C1 segment of cervical spinal cord (tissue), 14 donors: ENCODE measurements around the gene KLHL36.
"Not testable (repeated sequence)": the region's sequence is repeated elsewhere in the genome, so short reads cannot be mapped to it uniquely, and the experiment has no call there.

Experiments used
- DNase-seq, 14 donors: peaks; one replicate each; lab custom pipeline; 2025; lab: John Stamatoyannopoulos, UW

Gene KLHL36

GRCh38 chr16:84690088-84690819 is 41.9 kb downstream of the KLHL36 start:
- no peak for DNase-seq

- DNase-seq: no peak
Measured at GRCh38 chr16:84692451-84693214, 44.3 kb downstream of the KLHL36 start.

- not testable (repeated sequence) for DNase-seq
Measured at GRCh38 chr16:84693869-84694268, 45.6 kb downstream of the KLHL36 start.

DNA sequence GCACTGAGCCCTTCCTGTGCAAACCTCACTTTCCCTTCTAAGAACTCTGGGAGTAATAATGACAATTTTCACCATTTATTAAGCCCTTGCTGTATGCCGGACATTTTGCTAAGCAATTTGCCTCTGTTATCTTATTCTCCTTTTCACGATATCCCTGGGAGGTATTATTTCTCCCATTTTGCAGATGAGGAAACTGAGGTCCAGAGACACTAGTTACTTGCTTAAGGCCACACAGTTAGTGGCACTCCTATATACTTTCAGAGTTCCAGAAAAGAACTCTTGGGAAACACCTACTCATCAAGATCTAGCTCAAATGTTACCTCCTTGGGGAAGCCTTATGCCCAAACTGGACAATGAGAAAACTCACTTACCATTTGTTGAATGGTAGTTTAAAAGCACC is 46.7 kb downstream of the KLHL36 start:
- no peak for DNase-seq

DNA sequence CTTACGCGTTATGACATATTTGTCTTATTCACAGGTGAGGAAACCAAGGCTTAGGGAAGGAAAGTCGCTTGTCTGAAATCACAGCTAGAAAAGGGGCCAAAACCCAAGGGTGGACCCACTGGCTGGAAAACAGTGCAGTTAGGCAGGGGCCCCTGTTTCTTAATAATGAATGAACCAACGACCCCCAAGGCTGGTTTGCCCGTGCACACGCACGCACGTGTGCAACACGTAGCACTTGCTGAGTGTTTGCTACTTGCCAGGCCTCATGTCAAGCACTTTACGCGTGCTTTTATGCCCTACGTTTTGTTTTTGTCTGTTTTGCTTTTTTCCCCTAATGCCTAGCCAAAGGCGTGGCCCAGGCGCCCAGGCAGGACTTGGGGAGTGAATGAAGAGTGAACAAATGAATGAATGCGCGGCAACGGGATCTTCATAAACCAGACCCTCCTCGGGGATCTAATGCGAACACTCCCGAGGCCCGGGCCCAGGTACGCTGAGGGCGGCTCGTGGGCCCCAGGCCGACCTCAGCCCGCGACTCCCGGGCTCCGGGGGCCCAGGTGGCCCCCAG is 50.9 kb downstream of the KLHL36 start:
- DNase-seq: peak in 1 of 14 donors; percentile 44

DNA sequence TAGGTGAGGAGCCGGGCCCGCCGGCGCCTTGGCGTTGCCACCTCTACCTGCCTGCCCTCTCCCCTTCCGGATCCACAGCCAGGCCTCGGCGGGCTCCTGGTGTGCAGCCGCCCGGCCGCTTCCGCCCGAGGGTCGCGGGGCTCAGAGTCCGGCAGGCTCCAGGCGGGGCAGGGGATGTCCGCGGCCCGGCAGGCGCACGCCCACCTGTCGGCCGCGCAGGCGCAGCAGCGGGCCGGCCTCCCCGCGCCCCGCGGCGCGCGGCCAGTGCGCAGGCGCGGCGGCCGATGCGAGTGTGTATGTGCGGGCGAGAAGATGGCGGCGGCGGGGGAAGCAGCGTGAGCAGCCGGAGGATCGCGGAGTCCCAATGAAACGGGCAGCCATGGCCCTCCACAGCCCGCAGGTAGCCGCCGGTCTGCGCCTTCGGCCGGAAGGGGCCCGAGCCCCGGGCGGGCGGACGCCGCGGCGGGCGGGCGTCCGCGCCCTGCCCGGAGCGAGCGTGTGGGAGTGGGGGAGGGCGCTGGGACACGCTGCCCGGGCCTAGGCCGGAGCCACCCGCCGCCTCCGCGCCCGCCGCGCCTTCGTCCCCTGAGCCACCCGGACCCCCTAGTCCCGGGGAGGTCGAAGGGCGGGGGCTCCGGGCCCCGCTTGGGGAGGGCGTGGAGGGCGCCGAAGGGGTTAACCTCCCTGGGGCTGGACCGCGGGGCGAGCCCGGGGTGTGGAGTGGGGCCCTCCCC is 51.6 kb downstream of the KLHL36 start, which contains the start of gene USP10:
Gene USP10, plus strand, starts transcription at position 289 of the 734 bp plus-strand sequence. Its CDS starts 91 bp downstream, at position 380.
- peak in 13 of 14 donors; percentile 36 to 91 (median 70) for DNase-seq

DNA sequence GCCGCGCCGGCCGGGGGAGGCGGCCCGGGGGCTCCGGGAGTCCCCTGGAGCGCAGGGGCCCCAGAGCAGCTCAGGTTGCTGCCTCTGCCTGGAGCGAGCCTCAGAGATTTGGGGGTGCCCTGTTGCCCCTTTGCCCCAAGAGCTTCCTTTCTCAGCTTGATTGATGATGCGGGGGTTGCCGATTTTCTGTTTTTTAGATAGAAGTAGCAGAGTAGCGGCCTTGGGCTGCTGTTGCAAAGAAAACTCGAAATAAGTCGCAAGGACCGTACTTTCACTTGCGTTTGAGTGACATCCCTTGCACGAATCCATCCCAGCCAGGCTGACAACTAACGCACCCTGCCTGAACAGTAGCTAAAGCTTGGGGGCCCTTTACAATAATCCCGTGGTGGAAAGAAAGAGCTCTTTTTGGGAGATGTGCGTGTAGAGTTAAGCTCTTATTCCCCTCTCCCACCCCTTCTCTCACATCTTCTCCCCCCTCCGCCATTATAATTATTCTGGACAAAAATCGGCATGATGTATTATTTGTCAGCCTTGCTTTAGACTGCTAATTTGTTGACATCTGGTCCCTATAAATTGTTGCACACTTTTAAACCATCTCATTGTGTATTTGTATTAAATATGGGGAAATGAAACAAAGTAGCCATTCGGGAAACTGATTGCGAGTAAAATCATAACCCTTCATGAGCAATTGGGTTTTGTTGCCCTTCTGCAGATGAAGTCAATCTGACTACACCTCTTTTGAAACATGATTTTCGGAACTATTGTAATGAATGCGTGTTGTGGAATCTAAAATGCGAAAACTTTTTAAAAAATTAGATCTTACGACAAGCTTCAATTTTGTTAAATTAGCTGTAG is 52.4 kb downstream of the KLHL36 start:
- peak in 9 of 14 donors; percentile 11 to 57 (median 31) for DNase-seq

DNA sequence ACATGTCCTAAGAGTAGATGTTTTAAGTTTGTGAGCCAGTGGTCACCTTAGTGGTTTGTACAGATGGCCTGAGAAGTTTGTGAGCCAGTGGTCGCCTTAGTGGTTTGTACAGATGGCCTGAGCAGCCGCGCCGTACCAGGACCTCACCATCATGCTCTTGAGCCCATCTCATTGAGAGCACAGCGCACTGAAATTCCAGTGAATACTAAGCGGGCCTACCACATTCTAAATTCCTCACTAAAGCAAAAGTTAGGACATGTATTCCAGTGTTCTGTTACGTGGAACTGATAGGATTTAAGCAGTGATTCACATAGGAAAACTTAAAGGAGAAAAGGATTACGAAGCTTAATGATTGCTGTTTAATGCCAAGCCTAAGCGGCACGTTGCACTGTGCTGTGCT is 55.4 kb downstream of the KLHL36 start:
- DNase-seq: no peak

DNA sequence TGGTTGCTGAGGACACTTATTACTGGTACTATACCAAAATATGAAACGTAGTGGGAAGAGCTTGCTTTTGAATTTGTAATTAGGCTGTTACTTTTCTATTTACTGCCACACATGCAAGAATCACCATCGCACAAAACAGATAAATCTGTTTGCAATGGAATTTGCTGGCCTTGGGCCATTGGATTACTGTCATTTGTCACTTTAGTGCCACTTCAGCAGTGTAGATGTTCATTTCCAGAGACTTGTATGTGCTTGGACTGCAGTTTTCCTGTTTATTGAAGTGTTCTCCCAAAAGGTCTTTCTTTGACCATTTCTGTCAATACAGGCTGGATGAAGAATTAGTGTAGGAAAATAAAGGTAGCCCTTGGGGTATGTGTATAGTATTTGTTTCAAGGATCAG is 55.9 kb downstream of the KLHL36 start:
- peak in 1 of 14 donors; percentile 1 for DNase-seq

DNA sequence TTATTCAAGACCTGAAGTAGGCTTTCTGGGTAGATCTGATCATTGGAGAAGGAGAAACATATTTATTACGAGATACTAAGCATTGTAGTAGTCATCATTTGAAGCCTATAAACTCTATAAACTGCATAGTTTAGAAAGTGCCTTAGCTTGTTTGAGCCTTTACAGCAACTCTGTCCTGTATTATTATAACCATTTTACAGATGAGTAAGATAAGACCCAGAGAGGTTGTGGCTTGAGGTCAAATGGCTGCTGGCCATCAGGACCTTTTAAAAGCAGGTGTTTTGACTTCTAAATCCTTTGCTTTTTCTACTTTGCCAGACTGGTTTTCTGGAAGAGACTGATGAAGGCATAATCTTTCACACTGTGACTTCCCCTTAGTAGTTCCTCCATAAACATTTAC is 58.5 kb downstream of the KLHL36 start:
- no peak for DNase-seq

DNA sequence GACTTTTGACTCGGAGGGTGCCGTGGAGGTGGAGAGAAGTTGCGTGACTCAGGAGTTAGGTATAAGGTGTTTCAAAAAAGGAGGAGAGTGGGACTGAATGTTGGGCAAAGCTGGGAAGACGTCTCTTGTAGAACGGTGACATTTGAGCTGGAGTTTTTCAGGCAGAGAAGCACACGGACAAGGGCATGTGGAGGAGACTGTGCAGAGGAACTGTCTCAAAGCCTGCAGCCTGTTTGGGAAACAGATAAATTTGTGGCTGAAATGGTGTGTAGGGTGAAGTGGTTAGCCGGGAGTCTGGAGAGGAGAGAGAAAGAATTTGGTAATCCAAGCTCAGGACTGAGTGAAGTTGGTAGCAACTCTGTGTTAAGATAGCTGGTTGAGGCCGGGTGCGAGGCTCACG is 61.3 kb downstream of the KLHL36 start:
- no peak for DNase-seq

DNA sequence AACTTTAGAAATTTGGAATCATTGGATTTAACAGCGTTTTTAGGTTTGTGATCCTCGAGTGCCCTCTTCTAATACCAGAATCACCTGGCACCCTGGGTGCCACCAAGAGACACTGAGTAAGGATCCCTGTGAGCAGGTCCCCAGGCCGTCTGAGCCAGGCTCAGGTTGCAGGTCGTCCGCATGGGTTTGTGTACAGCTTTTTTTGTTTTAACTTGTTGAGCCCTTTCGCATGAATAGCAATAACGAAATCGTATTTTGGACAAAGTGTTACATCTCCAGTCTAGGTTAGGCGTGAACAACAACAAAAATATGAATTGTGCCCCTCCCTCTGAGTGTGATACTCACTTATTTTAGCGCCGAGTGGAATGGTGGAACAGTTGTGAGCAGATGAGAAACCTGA is 62.4 kb downstream of the KLHL36 start:
- no peak for DNase-seq
